B cell (primary cell): ENCODE results near the gene MC5R. TPM values are rescaled to one million over a fixed set of nuclear protein-coding genes. Genes with fewer than 3 reads are reported as not detected.

Source experiments
- ATAC-seq: fragments of 200-7000 bp; cut with Tn5 transposase; one replicate; pipeline ENCODE4 v1.10.0; 2021; ENCODE audit warnings: low read depth, mild to moderate bottlenecking, moderate number of reproducible peaks, moderate library complexity
- CTCF ChIA-PET: fragments of 350-600 bp; sonication (Branson Sonifier 250); formaldehyde crosslinking; loops from one replicate; lab custom pipeline; 2021; ENCODE audit warnings: antibody characterized with exemption, inconsistent platforms; lab: Charles Lee
- POLR2A ChIA-PET: fragments of 350-600 bp; sonication (Branson Sonifier 250); formaldehyde crosslinking; loops from one replicate; lab custom pipeline; 2021; ENCODE audit warnings: antibody characterized with exemption; lab: Charles Lee
- DNase-seq: peaks from one replicate; pipeline ENCODE4 v3.0.0; 2013
- H2AFZ ChIP-seq: 2 replicates; pipeline ENCODE4 v1.6.1; 2012; ENCODE audit warnings: mild to moderate bottlenecking, low read depth, low read length; ENCODE audit not compliant: insufficient read depth, poor library complexity, severe bottlenecking
- H3K27ac ChIP-seq, 2 donors: 1 replicate in 1 of 2; 2 replicates in 1 of 2; pipeline ENCODE4 v1.5.1; 2012 to 2013; ENCODE audit warnings: low read length in 2 of 2, mild to moderate bottlenecking in 2 of 2, moderate library complexity in 1 of 2
- H3K27me3 ChIP-seq, 4 experiments: fragments of 200-600 bp in 1 of 4; sonication (generic) in 1 of 4; replicated peaks in 1 of 4; 1 replicate in 2 of 4; 2 replicates in 2 of 4; pipeline versions ENCODE4 v1.6.1 to v1.7.0; 2013 to 2016; ENCODE audit warnings: low read length in 3 of 4, mild to moderate bottlenecking in 2 of 4, mixed read lengths in 1 of 4, moderate library complexity in 1 of 4; ENCODE audit not compliant: insufficient read depth in 4 of 4, control insufficient read depth in 3 of 4; ENCODE audit errors: control extremely low read depth in 1 of 4
- H3K36me3 ChIP-seq, 2 experiments: replicated peaks in 1 of 2; 1 replicate in 1 of 2; 2 replicates in 1 of 2; pipeline versions ENCODE4 v1.6.1 to v1.7.1; 2013; ENCODE audit warnings: low read length in 1 of 2; ENCODE audit not compliant: insufficient read depth in 2 of 2, control insufficient read depth in 1 of 2; ENCODE audit errors: control extremely low read depth in 1 of 2, extremely low read depth in 1 of 2
- H3K4me1 ChIP-seq, 2 donors: fragments of 200-600 bp in 1 of 2; sonication (generic) in 1 of 2; 1 replicate in 1 of 2; 2 replicates in 1 of 2; pipeline versions ENCODE4 v1.5.1 to v1.6.1; 2013 to 2017; ENCODE audit warnings: low read length in 2 of 2; ENCODE audit not compliant: control insufficient read depth in 2 of 2, insufficient read depth in 2 of 2
- H3K4me2 ChIP-seq: replicated peaks from 2 replicates; pipeline ENCODE3; 2012; ENCODE audit warnings: mild to moderate bottlenecking, low read depth, low read length; ENCODE audit not compliant: poor library complexity, severe bottlenecking
- H3K4me3 ChIP-seq, 5 experiments: fragments of 200-600 bp in 1 of 5; sonication (generic) in 1 of 5; 1 replicate in 3 of 5; 2 replicates in 2 of 5; pipeline versions ENCODE4 v1.5.1 to v1.7.0; 2011 to 2016; ENCODE audit warnings: low read length in 4 of 5, mild to moderate bottlenecking in 4 of 5, low read depth in 2 of 5, control low read depth in 1 of 5, moderate library complexity in 1 of 5; ENCODE audit not compliant: insufficient read depth in 1 of 5; ENCODE audit errors: control extremely low read depth in 1 of 5, extremely low read depth in 1 of 5
- H3K79me2 ChIP-seq: fragments of 200-600 bp; sonication (generic); one replicate; pipeline ENCODE4 v1.6.0; 2016; ENCODE audit warnings: low read length; ENCODE audit not compliant: control insufficient read depth, insufficient read depth
- H3K9ac ChIP-seq: fragments of 200-600 bp; sonication (generic); 2 replicates; pipeline ENCODE4 v1.6.1; 2017; ENCODE audit warnings: mild to moderate bottlenecking, low read length, moderate library complexity
- H3K9me3 ChIP-seq, 3 donors: one replicate each; pipeline versions ENCODE4 v1.6.1 to v1.7.1; 2013; ENCODE audit warnings: low read length in 2 of 3; ENCODE audit not compliant: control insufficient read depth in 2 of 3, insufficient read depth in 1 of 3; ENCODE audit errors: control extremely low read depth in 1 of 3
- H4K20me1 ChIP-seq: 2 replicates; pipeline ENCODE4 v1.6.0; 2012; ENCODE audit warnings: mild to moderate bottlenecking, low read length; ENCODE audit not compliant: insufficient read depth, control insufficient read depth, poor library complexity, severe bottlenecking
- H3K27ac Mint-ChIP-seq: one replicate; pipeline ENCODE4 v1.8.0; 2021; ENCODE audit warnings: mixed read lengths
- H3K27me3 Mint-ChIP-seq: one replicate; pipeline ENCODE4 v1.8.0; 2021; ENCODE audit warnings: mixed read lengths
- H3K4me1 Mint-ChIP-seq: one replicate; pipeline ENCODE4 v1.8.0; 2021; ENCODE audit warnings: mixed read lengths
- H3K4me3 Mint-ChIP-seq: one replicate; pipeline ENCODE4 v1.8.0; 2021; ENCODE audit warnings: mixed read lengths
- H3K9me3 Mint-ChIP-seq: one replicate; pipeline ENCODE4 v1.8.0; 2022; ENCODE audit warnings: mixed read lengths; ENCODE audit not compliant: insufficient read depth
- CTCF ChIP-seq: fragments of 200-600 bp; IDR thresholded peaks from one replicate; pipeline ENCODE4 v1.8.0; 2022; ENCODE audit warnings: antibody characterized with exemption, mild to moderate bottlenecking
- EZH2 ChIP-seq: IDR thresholded peaks from 2 replicates; pipeline ENCODE4 v1.6.1; 2012; ENCODE audit warnings: borderline replicate concordance, low read depth, mild to moderate bottlenecking, moderate library complexity, low read length; ENCODE audit not compliant: insufficient read depth, poor library complexity, severe bottlenecking
- WGBS: methylation state at CpG from one replicate; pipeline ENCODE4 v1.1.5; 2013; ENCODE audit warnings: missing lambda C conversion rate; ENCODE audit not compliant: insufficient coverage; 5-methylcytosine and 5-hydroxymethylcytosine counted together
- intact Hi-C: fragments of 100-400 bp; cut with micrococcal nuclease; formaldehyde crosslinking; loops from one replicate; pipeline ENCODE4 v1.10.0; 2022
- polyA minus RNA-seq: library from RNA; depleted of rRNA, polyadenylated mRNA; stranded (reverse); fragments of >200 nt; gene quantifications from 2 replicates; pipeline ENCODE4 v1.2.3, GENCODE V29; 2012
- polyA plus RNA-seq: library from polyadenylated mRNA; depleted of rRNA; stranded (reverse); fragments of >200 nt; gene quantifications from 2 replicates; pipeline ENCODE4 v1.2.3, GENCODE V29; 2012
- total RNA-seq, 2 donors: library from RNA; stranded (reverse); fragments of 120-200 nt in 1 of 2; gene quantifications; 1 replicate in 1 of 2; 2 replicates in 1 of 2; pipeline versions ENCODE4 v1.2.3 to v1.2.4, GENCODE V29; 2013 to 2022

Gene MC5R
- total RNA-seq: not detected in 2 replicates
- total RNA-seq (2013): 0.02 TPM
- polyA plus RNA-seq: not detected in 2 replicates
- not detected in 2 replicates for polyA minus RNA-seq

- ATAC-seq (peak; percentile 91), DNase-seq (peak; percentile 79)
- intact Hi-C loops: no loop called here
- ChIA-PET POLR2A (no interaction called here), CTCF (interaction anchor here (0.8 to 2.0 kb wide), 9 partner anchors 10 to 592 kb away, joined by 3 to 16 read pairs (median 3); no protein-coding TSS in a partner anchor)
- H3K4me3 Mint-ChIP-seq: peak within 1 kb of the TSS; percentile 71
- H3K9me3 Mint-ChIP-seq: no peaks in the 10 kb centered on the region
- H3K4me1 Mint-ChIP-seq: peaks cover 8% of the 10 kb centered on the region
- Histone ChIP-seq H3K4me1 (peaks cover 3 to 6% of the 10 kb centered on the region in 2 donors), H3K27ac (no peak within 1 kb of the TSS), H3K4me2 (peak within 1 kb of the TSS; percentile 80), H3K4me3 (peak within 1 kb of the TSS in 3 of 5 experiments; percentile 18 to 50 (median 31)), H3K9ac (peak within 1 kb of the TSS; percentile 62), H3K79me2 (no peaks in the 10 kb centered on the region), H2AFZ (peak within 1 kb of the TSS; percentile 78), H3K9me3 (peaks cover 0 to 3% (median 0%) of the 10 kb centered on the region in 3 donors), H3K36me3 (no peaks in the 10 kb centered on the region), H3K27me3 (peaks cover 0 to 23% (median 6%) of the 10 kb centered on the region in 4 experiments), H4K20me1 (no peaks in the 10 kb centered on the region)
- 4% methylated on average over 48 of the region's 54 CpGs for WGBS
- TF ChIP-seq CTCF (peak; percentile 68), EZH2 (no peak)
- no peak within 1 kb of the TSS for H3K27ac Mint-ChIP-seq
- H3K27me3 Mint-ChIP-seq: peaks cover 38% of the 10 kb centered on the region
Observed at GRCh38 chr18:13823707-13824395, at the start of gene MC5R. Gene MC5R, plus strand, starts transcription at chr18:13824149. Its CDS starts 1,617 bp downstream, at chr18:13825766.

GRCh38 chr18:13775058-13775457 is 48.9 kb upstream of the MC5R start:
- Mint-ChIP-seq H3K27ac (no peak overlapping the region), H3K4me1 (no peaks in the 10 kb centered on the region), H3K4me3 (no peak overlapping the region), H3K9me3 (peaks cover 7% of the 10 kb centered on the region), H3K27me3 (peaks cover 13% of the 10 kb centered on the region)
- CTCF ChIA-PET: no interaction called here
- no peak overlapping the region for H2AFZ ChIP-seq
- WGBS: 70% methylated on average over 2 of the region's 3 CpGs
- TF ChIP-seq CTCF (no peak), EZH2 (no peak)
- ATAC-seq: no peak
- peaks cover 0 to 3% (median 0%) of the 10 kb centered on the region in 4 experiments for H3K27me3 ChIP-seq
- H3K4me3 ChIP-seq: no peak overlapping the region
- POLR2A ChIA-PET: no interaction called here
- H3K9me3 ChIP-seq: peaks cover 0 to 2% (median 1%) of the 10 kb centered on the region in 3 donors
- H3K36me3 ChIP-seq: no peaks in the 10 kb centered on the region
- H3K9ac ChIP-seq: no peak overlapping the region
- no peak overlapping the region for H3K27ac ChIP-seq
- H3K79me2 ChIP-seq: no peaks in the 10 kb centered on the region
- H3K4me2 ChIP-seq: no peak overlapping the region
- no peaks in the 10 kb centered on the region for H3K4me1 ChIP-seq
- H4K20me1 ChIP-seq: no peaks in the 10 kb centered on the region
- intact Hi-C loops: no loop called here
- DNase-seq: no peak
